GM21786 (cell line): ENCODE data around the gene TBCK.

ENCODE experiments used
- ATAC-seq: cut with Tn5 transposase; IDR thresholded peaks from one replicate; pipeline ENCODE4 v1.9.1; 2021; ENCODE audit not compliant: unreplicated experiment

TBCK gene

DNA sequence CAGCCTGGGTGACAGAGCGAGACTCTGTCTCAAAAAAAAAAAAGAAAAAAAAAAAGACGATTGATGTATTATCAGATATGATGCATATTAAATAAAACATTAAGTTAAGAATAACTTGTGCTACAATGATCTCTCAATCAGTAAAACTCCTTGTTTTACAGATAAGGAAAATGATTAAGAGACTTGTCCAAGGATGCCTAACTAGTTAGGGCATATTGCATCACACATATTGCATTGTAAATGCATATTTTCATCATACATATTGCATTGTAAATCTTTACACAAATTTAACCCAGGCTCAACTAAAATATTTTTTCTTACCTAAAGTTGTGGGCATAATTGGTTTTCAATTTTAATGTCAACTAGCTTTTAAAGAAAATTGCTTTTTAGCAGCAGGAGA lies 26.3 kb downstream of the TBCK start:
- ATAC-seq: no peak

DNA sequence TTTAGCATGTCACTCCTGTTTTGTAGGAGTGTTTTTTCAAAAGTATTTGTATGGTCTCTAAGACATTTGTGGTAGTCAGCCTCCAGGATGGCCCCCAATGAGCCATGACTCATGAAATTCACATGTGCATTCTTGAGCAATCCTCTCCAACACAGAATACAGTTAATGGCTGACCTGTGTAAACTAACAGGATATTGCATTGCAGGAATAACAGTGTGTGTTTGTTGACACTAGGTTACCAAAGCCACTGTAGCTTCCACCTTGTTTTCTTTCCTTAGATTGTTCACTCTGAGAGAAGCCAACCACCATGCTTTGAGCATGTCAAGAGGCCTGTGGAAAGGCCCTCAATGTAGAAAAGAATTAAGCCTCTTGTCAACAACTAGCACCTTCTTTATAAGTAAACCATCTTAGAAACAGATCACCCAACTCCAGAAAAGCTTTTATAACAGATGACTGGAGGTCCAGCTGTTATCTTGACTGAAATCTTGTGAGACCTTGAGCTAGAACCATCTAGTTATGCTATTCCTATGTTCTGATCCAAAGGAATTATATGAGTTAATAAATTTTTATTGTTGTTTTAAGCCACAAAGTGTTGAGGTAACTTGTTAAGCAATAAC lies 28.5 kb downstream of the TBCK start:
- ATAC-seq: no peak

DNA sequence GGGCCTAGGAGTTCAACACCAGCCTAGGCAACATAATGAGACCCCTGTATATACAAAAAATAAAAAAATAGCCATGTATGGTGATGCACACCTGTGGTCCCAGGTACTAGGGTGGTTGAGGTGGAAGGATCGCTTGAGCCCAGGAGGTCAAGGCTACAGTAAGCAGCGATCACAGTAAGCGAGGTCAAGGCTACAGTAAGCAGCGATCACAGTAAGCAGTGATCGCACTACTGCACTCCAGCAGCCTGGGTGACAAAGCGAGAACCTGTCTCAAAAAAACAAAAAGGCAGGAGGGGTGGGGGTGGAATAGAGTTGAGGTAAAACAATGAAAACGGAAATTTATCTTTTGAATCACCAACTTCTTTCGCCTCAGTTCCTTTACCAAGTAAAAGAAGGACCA lies 29.4 kb downstream of the TBCK start:
- no peak for ATAC-seq

DNA sequence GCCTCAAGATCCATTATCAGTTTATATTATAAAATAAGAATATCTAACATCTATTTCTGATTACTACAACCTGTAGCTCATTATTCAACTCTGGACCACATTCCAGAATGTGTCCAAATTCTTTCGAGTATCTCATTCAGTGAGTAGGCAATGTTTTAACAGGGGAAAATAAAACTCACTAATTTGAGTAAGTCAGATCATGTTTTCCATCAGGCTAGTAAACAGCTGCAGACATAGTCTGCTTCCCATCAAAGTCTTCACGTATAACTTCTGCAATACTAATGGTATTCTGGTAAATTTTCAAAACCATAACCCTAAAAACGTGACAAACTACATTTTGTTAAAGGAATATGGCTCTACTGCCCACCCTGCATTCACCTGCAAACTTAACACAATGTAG lies 31.8 kb downstream of the TBCK start:
- ATAC-seq: no peak

DNA sequence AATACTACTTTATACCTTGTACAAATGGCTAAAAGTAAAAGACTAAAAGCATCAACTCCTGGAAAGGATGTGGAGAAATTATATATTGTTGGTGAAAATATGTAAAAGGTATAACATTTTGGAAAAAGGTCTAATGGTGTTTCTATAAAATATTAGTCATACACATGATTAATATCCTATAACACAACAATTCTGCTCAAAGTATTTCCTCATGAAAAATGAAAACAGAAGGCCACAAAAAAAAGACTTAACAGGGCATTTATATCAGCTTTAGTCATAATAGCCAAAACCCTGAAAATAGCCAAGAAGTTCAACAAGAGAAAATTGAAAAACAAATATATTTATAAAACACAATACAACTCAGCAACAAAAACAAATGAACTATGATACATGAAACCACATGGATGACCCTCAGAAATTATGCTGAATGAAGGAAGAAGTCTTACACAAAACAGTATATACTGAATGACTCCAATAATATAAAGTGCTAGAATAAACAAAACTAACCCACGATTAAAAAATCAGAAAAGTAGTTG lies 38.8 kb downstream of the TBCK start:
- no peak for ATAC-seq

DNA sequence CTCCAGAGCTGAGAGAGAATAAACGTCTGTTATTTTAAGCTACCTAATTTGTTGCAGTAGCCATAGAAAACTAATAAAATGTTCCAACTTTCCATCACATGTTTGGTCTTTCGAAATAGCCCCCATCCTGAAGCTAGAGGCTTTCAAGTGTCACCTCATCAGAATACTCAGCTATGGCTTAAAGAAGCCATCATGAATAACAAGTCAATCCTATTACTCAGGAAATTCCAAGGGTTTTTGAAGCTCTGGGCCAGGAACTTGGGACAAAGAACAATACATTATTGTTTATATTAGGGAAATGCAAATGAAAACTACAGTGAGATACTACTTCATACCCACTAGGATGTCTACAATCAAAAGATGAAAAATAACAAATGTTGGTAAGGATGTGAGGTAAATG lies 42.2 kb downstream of the TBCK start:
- ATAC-seq: no peak

DNA sequence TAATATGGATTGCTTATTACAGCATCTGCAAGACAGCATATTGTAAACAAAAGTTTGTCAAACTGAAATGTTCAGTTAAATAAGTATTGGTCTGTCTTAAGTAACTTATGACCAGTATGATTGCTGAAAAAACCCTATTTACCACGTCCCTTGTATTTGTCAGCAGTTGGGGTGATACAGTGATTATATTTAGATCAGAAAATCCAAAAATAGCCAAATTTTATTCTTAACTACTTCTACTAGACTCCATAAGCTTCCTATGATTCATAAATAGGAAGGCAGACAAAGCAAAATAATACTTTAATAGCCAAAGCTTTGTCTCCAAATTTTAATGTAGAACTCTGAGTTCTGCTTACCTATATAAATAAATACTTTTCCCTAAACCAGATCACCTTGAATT lies 45.3 kb downstream of the TBCK start:
- ATAC-seq: no peak

DNA sequence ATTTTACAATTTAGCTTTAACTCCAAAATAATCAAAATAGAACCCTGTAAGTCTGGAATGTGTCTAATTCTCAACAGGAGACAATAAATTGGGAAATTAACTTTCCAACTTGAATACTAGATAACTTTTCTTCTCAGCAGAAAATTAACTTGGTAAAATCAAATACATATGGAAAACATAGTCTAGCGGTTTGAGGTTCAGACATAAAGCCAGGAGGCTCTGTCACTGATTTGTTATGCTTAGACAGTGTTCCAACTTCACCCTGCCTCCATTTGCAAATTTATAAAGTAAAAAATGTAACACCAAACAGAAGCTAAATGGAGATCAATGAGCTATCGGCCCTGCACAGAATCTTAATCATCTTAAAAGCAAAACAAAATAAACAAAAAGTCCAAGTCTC lies 46.3 kb downstream of the TBCK start:
- no peak for ATAC-seq

DNA sequence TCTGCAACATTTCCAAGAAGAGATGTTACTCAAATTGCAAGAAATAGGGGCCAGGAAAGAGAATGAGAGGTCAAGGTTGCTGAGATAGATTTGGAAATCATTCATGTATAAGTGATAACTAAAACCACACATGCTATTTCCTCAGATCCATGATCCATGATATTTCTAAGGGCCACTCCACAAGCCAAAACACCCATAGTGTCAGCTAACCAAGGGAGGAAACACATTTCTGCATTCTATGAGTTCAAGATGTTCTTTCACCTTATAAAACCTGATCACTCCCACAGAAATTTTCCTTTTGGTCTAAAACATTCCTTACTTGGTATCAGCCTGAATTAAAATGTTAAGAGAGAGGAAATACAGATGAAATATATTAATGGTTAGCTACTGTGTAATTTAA lies 47.2 kb downstream of the TBCK start:
- no peak for ATAC-seq

DNA sequence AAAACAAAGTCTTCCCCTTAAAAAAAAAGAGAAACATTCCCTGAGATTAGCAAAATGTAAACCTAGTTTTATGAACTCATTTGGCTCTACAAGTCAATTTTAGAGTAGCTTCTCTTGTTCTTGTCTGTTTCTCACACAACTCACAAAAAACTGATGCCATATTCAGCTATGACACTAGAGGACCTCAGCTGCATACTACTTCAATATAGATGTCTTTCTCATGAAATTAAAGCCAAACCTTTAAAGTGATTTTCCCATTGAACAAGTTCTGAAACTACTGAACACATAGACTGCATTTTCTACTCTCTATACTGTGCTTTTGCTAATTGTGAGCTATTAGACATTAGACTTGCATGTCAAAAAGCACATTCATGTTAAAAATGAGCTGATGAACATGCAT lies 49.8 kb downstream of the TBCK start:
- ATAC-seq: peak; percentile 71

DNA sequence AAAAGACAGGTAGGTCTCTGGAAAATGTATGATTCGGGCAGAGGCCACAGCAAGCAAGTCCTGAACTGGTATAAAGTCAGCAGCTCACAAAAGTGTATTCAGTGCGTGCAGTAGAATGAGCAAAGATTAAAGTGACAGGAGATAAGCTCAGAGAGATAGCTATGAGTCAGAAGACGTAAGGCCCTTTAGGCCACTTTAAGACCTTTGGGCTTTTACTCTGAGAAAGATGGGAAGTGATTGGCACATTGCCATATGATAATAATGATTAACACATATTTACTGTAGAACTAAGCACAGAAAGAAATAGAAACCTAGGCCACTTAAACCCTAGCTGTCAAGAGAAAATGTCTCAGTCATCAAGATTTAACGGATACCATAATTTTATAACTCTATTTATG lies 51.7 kb downstream of the TBCK start:
- no peak for ATAC-seq

DNA sequence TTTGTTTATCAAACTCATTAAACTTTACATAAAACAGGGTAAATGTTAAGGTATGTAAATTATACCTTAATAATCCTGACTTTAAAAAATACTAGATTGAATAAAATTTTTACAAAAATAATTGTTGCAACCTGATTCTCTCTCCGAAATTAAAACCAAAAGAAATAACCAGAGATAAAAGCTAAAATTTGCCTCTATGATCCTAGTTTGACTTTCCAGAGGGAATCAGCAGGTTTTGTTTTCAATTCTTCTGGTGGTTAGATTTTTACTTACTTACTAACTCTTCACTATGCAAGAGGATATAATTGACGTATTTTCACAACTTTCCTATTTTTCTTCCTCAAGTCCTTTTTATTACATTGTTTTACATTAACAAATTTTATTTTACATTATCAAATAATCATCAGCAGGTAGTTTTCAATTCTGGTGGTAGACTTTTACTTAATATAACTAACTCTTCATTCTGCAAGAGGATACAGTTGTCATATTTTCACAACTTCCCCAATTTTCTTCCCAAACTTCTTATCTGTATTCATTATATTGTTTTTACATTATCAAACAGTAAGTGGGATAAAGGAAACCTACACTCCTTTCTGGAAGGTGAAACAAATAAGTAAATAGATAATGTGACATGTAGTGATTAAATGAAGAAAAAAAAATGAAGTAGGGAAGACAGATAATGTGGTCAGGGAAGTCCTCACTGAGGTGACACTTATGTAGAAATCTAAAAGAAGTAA lies 52.2 kb downstream of the TBCK start:
- ATAC-seq: no peak

DNA sequence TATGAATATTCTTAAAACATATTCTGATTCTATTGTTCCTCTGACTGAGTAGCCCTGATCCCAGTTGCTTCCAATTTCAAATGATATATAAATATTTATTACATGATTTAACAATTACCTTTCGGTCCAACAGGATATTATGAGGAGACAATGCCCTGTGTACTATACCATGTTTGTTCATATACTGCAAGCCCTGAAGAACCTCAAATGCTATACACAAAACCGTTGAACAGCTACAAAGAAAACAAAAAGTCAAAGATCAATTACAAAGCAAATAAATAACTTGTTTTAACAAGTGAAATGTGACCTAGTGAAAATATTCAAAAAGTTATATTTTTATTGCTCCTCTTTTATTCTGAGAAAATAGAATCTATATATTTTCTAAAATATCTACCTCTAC lies 54.0 kb downstream of the TBCK start:
- ATAC-seq: no peak

DNA sequence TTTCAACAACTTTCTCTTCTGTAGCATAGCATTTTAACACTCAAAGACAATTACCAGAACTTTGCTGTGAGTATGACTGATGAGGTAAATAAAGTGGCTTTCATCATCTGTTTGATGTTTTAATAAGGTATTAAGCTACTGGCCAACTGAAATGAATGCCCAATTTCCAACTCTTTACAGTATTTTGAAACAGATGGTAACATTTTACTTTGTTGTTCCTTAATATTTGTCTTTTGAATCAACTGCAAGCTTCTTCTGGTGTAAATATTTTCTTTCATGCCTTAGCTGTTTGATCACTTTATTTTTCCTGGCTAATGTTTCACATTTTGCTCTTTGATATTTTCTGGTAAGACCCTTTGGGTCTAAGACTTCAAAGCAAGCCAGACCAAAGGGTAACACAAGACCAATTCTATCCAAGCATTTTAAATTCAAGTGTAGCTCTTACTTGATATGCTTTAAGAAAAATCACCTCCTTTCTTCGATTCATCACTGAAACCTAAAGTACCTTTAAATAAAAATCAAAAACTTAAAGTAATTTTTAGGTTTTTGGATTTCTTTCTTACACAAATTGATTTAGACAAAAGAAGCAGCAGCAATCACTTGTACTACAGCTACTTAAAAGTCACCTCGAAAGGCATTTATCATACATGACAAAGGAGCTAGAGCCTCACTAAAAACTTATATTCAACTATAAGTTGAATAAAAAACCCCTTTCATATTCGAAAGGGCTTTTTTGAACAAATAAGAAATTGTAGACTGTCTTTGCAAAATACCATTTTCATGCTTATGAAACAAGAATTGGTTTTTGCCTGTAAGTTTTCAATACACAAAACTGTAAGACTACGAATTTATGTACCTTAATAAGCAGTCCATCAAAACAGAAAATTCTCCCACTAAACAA lies 57.6 kb downstream of the TBCK start:
- no peak for ATAC-seq

DNA sequence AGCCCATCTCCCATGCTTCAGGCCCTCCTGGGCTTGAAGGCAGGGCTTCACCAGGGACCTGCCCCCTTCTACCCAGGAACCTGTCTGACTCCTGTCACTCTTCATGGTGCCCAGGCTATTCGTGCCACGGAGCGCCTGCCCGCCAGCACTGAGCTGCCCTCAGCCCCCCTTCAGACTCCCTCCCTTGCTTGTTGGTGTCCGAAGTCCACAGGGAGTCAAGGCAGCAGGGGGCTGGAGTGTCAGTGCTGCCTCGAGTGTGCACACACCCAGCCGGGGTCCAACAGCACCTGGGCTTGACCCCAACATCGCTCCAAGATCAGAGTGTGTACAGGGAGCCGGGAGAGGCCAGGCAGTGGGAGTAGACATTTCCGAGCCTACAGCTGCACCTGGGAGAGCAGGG lies 59.8 kb downstream of the TBCK start:
- no peak for ATAC-seq

DNA sequence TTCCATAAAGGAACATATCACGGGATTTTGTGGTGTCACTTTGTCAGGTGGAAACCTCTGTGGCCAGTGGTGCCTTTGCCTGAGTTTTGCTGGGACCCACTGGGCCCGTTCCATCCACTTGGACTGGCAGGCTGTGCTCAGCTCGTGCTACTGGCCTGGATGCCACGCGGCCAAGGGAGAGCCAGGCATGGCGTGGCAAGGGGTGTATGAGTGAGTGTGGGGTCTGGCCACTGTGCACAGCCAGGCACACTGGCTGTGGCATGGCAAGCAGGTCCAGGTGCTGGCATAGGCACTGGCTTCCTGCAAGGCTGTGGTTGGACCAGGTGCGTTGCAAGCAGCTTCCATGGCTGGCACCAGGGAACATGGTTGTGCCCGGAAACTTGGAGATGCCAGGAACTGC lies 60.8 kb downstream of the TBCK start:
- ATAC-seq: no peak

DNA sequence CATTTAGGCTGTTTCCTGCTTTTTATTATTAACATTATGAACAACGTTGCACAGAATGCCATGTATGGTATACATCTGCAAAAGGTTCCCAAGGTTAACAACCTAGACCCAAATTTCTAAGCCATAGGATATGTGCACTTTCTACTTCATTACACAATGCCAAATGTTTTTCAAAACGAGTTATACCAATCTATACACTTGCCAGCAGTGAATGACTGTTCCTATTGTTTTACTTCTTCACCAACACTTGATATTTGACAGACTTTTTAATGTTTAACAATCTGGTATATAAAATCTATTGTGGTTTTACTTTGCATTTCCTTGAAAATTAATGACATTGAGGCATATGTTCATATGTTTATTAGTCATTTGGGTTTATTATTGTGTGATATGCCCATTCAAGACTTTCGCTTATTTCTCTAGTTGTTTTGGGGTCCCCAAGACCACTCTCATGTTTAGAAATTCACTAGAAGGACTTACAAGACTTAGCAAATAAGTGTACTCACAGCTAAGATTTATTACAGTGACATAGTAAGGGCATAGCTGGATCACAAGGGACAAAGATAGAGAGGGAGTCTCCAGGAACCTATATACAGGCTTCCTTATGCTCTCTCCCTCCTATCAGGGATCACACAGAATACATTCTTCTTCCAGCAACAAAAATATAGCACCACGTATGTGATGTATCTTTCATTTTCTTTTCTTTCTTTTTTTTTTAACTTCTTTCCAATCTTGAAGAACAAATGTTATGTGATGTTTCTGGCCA lies 62.5 kb downstream of the TBCK start:
- ATAC-seq: no peak

DNA sequence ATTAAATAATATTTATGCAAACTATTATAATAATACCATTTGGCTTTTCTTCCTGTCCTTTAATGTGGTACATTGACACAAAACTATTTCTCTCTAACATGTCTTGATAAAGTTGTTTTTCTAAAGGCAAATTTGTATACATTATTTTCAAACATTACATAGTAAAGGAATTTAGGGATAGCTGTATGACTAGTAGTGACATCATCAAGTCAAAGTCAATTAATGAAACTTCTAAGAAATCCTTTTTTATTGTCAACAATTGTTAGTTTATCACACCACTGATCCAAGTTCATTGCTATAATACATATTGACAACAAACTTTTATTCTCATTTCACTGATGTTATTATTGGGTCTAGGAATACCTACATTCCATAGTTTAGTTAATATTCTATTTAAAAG lies 68.4 kb downstream of the TBCK start:
- no peak for ATAC-seq

DNA sequence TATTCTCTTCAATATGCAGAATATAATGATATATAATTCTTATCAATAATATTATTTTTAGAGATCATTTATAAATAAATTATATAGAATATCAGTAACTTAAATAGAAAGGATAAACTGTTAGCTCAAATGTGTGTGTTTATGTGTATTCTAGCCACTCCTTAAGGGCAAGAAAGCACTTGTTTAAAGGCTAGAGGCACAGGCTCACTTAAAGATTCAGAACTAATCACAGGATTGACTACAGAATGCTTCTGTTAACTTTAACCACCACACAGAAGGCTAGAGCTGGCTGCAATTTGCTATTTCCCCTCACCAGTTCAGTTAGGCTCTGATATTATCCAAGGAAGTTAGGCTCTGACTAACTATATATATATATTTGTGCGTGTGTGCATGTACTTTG lies 69.6 kb downstream of the TBCK start:
- no peak for ATAC-seq

DNA sequence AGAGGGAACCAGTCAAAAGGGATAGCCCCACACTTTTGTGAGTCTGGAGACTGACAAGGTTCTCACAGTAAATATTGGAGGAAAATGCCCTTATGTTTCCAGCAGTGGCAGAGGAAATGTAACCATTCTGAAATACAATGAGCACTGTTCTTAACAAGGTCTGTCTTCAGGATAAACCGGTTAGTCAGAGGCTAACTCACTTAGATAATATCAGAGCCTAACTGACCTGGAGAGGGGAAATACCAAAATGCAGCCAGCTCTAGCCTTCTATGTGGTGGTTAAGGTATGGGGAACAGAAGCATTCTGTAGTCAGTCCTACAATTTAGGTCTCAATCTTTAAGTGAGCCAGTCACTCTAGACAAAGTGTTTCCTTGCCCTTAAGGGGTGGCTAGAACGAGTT lies 70.8 kb downstream of the TBCK start:
- ATAC-seq: no peak

DNA sequence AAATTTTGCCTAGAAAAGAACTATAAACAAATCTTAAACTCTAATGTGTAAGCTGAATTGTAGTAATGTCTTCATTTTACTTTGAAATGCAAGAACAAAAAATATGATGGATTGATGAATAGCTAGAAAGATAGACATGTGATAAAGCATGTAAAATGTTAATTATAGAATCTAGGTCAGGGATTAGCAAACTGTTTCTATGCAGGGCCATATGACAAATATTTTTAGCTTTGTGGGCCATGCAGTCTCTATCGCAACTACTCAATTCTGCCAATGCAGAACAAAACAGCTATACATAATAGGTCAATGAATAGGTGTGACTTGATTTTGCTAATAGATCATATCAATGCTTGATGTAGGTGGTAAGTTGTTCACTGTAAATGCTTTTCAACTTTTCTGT lies 75.3 kb downstream of the TBCK start:
- no peak for ATAC-seq
